Parathyroid adenoma (tissue), 2 donors: Measurements from ENCODE around the gene HRK.

Experiments
- H2AFZ ChIP-seq: fragments of 300-600 bp; sonication (generic); one replicate; pipeline ENCODE4 v1.7.0; 2017; ENCODE audit warnings: antibody characterized with exemption, mild to moderate bottlenecking
- H3K27ac ChIP-seq: fragments of 300-600 bp; sonication (generic); one replicate; pipeline ENCODE4 v1.7.0; 2017
- H3K27me3 ChIP-seq: fragments of 300-600 bp; sonication (generic); one replicate; pipeline ENCODE4 v1.7.0; 2017; ENCODE audit warnings: low read length; ENCODE audit not compliant: control insufficient read depth, insufficient read depth
- H3K36me3 ChIP-seq: fragments of 300-600 bp; sonication (generic); one replicate; pipeline ENCODE4 v1.7.0; 2017; ENCODE audit warnings: low read length; ENCODE audit not compliant: control insufficient read depth, insufficient read depth
- H3K4me1 ChIP-seq: fragments of 300-600 bp; sonication (generic); one replicate; pipeline ENCODE4 v1.7.0; 2017; ENCODE audit warnings: control low read depth
- H3K4me2 ChIP-seq: fragments of 300-600 bp; sonication (generic); one replicate; pipeline ENCODE4 v1.7.0; 2017; ENCODE audit warnings: low read length
- H3K4me3 ChIP-seq: fragments of 300-600 bp; sonication (generic); one replicate; pipeline ENCODE4 v1.7.0; 2017; ENCODE audit warnings: low read depth, low read length
- H3K79me2 ChIP-seq: fragments of 300-600 bp; sonication (generic); one replicate; pipeline ENCODE4 v1.7.0; 2017; ENCODE audit warnings: control low read depth
- H3K9ac ChIP-seq: fragments of 300-600 bp; sonication (generic); one replicate; pipeline ENCODE4 v1.7.0; 2017; ENCODE audit warnings: mild to moderate bottlenecking
- H3K9me3 ChIP-seq: fragments of 300-600 bp; sonication (generic); one replicate; pipeline ENCODE4 v1.7.0; 2017; ENCODE audit warnings: low read length; ENCODE audit not compliant: control insufficient read depth
- CTCF ChIP-seq: fragments of 300-600 bp; sonication (generic); IDR thresholded peaks from one replicate; pipeline ENCODE4 v1.7.0; 2017; ENCODE audit warnings: antibody characterized with exemption, mild to moderate bottlenecking
- donor health status: primary hyperparathyroidism.

The HRK gene

GRCh38 chr12:116806845-116807440 is 74.3 kb downstream of the HRK start:
- Histone ChIP-seq H3K4me2 (no peak overlapping the region), H3K27ac (no peak overlapping the region), H3K9ac (no peak overlapping the region), H3K4me3 (no peak overlapping the region), H3K27me3 (no peaks in the 10 kb centered on the region), H3K4me1 (no peaks in the 10 kb centered on the region), H2AFZ (no peak overlapping the region), H3K79me2 (no peaks in the 10 kb centered on the region), H3K9me3 (no peaks in the 10 kb centered on the region), H3K36me3 (no peaks in the 10 kb centered on the region)
- no peak for TF ChIP-seq CTCF
